Caco-2 (cell line): Measurements from ENCODE around the gene PARD3. TPM values are rescaled to one million over a fixed set of nuclear protein-coding genes. Genes with fewer than 3 reads are reported as not detected.

Experiments used
- BruUV-seq: library from RNA; stranded (reverse); fragments of 400-500 nt; replicated peaks from 2 replicates; lab custom pipeline; 2021; lab: Mats Ljungman, UMichigan
- CTCF ChIA-PET: fragments of 300-600 bp; sonication (Branson Sonifier 250); formaldehyde crosslinking; loops from one replicate; lab custom pipeline; 2022; ENCODE audit warnings: antibody characterized with exemption; lab: Charles Lee
- POLR2A ChIA-PET: fragments of 300-600 bp; sonication (Branson Sonifier 250); formaldehyde crosslinking; loops from one replicate; lab custom pipeline; 2022; ENCODE audit warnings: antibody characterized with exemption; lab: Charles Lee
- DNase-seq, 2 experiments: peaks; one replicate each; pipeline versions ENCODE4 v3.0.0 to v3.0.0-alpha.2; 2020 to 2022
- H3K27me3 ChIP-seq: replicated peaks from 2 replicates; pipeline ENCODE4 v1.6.0; 2011; ENCODE audit warnings: low read length; ENCODE audit not compliant: control insufficient read depth, insufficient read depth
- H3K36me3 ChIP-seq: 2 replicates; pipeline ENCODE4 v1.5.1; 2011; ENCODE audit warnings: low read length; ENCODE audit not compliant: control insufficient read depth, insufficient read depth
- H3K4me1 ChIP-seq: fragments of 250-450 bp; sonication (Bioruptor Pico); 2 replicates; pipeline ENCODE4 v1.5.1; 2020; ENCODE audit warnings: mild to moderate bottlenecking
- H3K4me3 ChIP-seq: 2 replicates; pipeline ENCODE4 v1.5.1; 2011; ENCODE audit warnings: low read depth, mild to moderate bottlenecking, control low read depth, low read length
- H3K9me3 ChIP-seq: fragments of 250-450 bp; sonication (Bioruptor Pico); 2 replicates; pipeline ENCODE4 v1.5.1; 2020; ENCODE audit warnings: mild to moderate bottlenecking, moderate library complexity
- H3K27ac Mint-ChIP-seq: one replicate; pipeline ENCODE4 v1.8.0; 2022; ENCODE audit warnings: mixed read lengths; ENCODE audit not compliant: unreplicated experiment
- H3K27me3 Mint-ChIP-seq: one replicate; pipeline ENCODE4 v1.8.0; 2022; ENCODE audit warnings: mixed read lengths; ENCODE audit not compliant: insufficient read depth, unreplicated experiment
- H3K36me3 Mint-ChIP-seq: one replicate; pipeline ENCODE4 v1.8.0; 2022; ENCODE audit warnings: mild to moderate bottlenecking, mixed read lengths; ENCODE audit not compliant: insufficient read depth, unreplicated experiment
- H3K4me1 Mint-ChIP-seq: one replicate; pipeline ENCODE4 v1.8.0; 2022; ENCODE audit warnings: low read depth, mixed read lengths; ENCODE audit not compliant: unreplicated experiment
- H3K4me3 Mint-ChIP-seq: one replicate; pipeline ENCODE4 v1.8.0; 2022; ENCODE audit warnings: mild to moderate bottlenecking, moderate library complexity, mixed read lengths; ENCODE audit not compliant: unreplicated experiment
- H3K9me3 Mint-ChIP-seq: one replicate; pipeline ENCODE4 v1.8.0; 2022; ENCODE audit warnings: mixed read lengths; ENCODE audit not compliant: unreplicated experiment
- intact Hi-C: fragments of 100-400 bp; cut with micrococcal nuclease; formaldehyde crosslinking; loops from one replicate; pipeline ENCODE4 v1.10.0; 2022; ENCODE audit not compliant: unreplicated experiment
- total RNA-seq: library from RNA; stranded (reverse); gene quantifications from 2 replicates; pipeline ENCODE4 v1.2.3, GENCODE V29; 2022
- TF ChIP-seq, protein P1 (sequence below), 2 experiments: fragments of 200-600 bp in 1 of 2; IDR thresholded peaks; 1 replicate in 1 of 2; 2 replicates in 1 of 2; pipeline versions ENCODE4 v1.5.1 to v1.8.0; 2011 to 2022; ENCODE audit warnings: antibody characterized with exemption in 1 of 2, control low read depth in 1 of 2, inconsistent platforms in 1 of 2, low read depth in 1 of 2, low read length in 1 of 2, mild to moderate bottlenecking in 1 of 2, moderate library complexity in 1 of 2; ENCODE audit not compliant: insufficient read depth in 1 of 2, severe bottlenecking in 1 of 2, unreplicated experiment in 1 of 2

Gene PARD3
- total RNA-seq, 1 experiment from 2014 or later, result 80.7 TPM

- no peaks in the 10 kb centered on the region for H3K36me3 ChIP-seq
- Mint-ChIP-seq H3K27me3 (no peaks in the 10 kb centered on the region), H3K36me3 (peaks cover 5% of the 10 kb centered on the region), H3K4me1 (peaks cover 17% of the 10 kb centered on the region), H3K9me3 (no peaks in the 10 kb centered on the region), H3K4me3 (no peak overlapping the region), H3K27ac (peak overlapping the region; percentile 46)
- DNase-seq, result no peak
- H3K4me3 ChIP-seq, result no peak overlapping the region
- peaks cover 6% of the 10 kb centered on the region; the same call in 1 of the 2 replicates for H3K4me1 ChIP-seq
- CTCF ChIA-PET, result no interaction called here
- intact Hi-C loops, result no loop called here
- TF ChIP-seq, protein P1, sequence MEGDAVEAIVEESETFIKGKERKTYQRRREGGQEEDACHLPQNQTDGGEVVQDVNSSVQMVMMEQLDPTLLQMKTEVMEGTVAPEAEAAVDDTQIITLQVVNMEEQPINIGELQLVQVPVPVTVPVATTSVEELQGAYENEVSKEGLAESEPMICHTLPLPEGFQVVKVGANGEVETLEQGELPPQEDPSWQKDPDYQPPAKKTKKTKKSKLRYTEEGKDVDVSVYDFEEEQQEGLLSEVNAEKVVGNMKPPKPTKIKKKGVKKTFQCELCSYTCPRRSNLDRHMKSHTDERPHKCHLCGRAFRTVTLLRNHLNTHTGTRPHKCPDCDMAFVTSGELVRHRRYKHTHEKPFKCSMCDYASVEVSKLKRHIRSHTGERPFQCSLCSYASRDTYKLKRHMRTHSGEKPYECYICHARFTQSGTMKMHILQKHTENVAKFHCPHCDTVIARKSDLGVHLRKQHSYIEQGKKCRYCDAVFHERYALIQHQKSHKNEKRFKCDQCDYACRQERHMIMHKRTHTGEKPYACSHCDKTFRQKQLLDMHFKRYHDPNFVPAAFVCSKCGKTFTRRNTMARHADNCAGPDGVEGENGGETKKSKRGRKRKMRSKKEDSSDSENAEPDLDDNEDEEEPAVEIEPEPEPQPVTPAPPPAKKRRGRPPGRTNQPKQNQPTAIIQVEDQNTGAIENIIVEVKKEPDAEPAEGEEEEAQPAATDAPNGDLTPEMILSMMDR (IDR thresholded peaks at IDR 0.05; ENCODE audit: insufficient read depth in 1 of 2, low read depth in 1 of 2, low read length in 1 of 2, severe bottlenecking in 1 of 2, unreplicated experiment in 1 of 2), result no peak
- H3K27me3 ChIP-seq, result no peaks in the 10 kb centered on the region
- POLR2A ChIA-PET, result no interaction called here
- no peaks in the 10 kb centered on the region for H3K9me3 ChIP-seq
- no TSS peak for BruUV-seq
These were observed 66.3 kb downstream of the PARD3 start for GRCh38 chr10:34748767-34749166.

GRCh38 chr10:34748357-34748756, 66.7 kb downstream of the PARD3 start:
- no peaks in the 10 kb centered on the region for H3K9me3 Mint-ChIP-seq
- no TSS peak for BruUV-seq
- H3K27me3 Mint-ChIP-seq, result no peaks in the 10 kb centered on the region
- TF ChIP-seq, protein P1 (IDR thresholded peaks at IDR 0.05; ENCODE audit: insufficient read depth in 1 of 2, low read depth in 1 of 2, low read length in 1 of 2, severe bottlenecking in 1 of 2, unreplicated experiment in 1 of 2), result no peak
- intact Hi-C loops, result no loop called here
- no peak for DNase-seq
- peaks cover 8% of the 10 kb centered on the region for H3K36me3 Mint-ChIP-seq
- Histone ChIP-seq H3K36me3 (no peaks in the 10 kb centered on the region), H3K27me3 (no peaks in the 10 kb centered on the region), H3K9me3 (no peaks in the 10 kb centered on the region), H3K4me1 (peaks cover 6% of the 10 kb centered on the region; the same call in 1 of the 2 replicates), H3K4me3 (no peak overlapping the region)
- peaks cover 17% of the 10 kb centered on the region for H3K4me1 Mint-ChIP-seq
- no peak overlapping the region for H3K4me3 Mint-ChIP-seq
- CTCF ChIA-PET, result no interaction called here
- POLR2A ChIA-PET, result no interaction called here
- H3K27ac Mint-ChIP-seq, result peak overlapping the region; percentile 46

DNA sequence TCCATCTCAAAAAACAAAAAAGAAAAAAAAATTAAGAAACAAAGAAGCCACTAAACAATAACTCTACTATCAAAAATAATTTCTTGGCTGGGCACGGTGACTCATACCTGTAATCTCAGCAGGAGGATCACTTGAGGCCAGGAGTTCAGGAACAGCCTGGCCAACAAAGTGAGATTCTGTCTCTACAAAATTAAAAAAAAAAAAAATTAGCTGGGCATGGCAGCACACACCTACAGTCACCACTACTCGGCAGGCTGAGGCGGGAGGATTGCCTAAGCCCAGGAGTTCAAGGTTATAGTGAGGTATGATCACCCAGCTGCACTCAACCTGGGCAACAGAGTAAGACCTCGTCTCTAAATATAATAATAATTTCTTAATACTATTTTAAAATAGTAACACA, 69.0 kb downstream of the PARD3 start:
- no peaks in the 10 kb centered on the region for H3K27me3 Mint-ChIP-seq
- H3K27ac Mint-ChIP-seq, result no peak overlapping the region
- no TSS peak for BruUV-seq
- ChIA-PET CTCF (no interaction called here), POLR2A (no interaction called here)
- no peak for DNase-seq
- H3K36me3 Mint-ChIP-seq, result peaks cover 14% of the 10 kb centered on the region
- intact Hi-C loops, result no loop called here
- peaks cover 17% of the 10 kb centered on the region for H3K4me1 Mint-ChIP-seq
- Histone ChIP-seq H3K27me3 (no peaks in the 10 kb centered on the region), H3K4me3 (no peak overlapping the region), H3K4me1 (peaks cover 6% of the 10 kb centered on the region; the same call in 1 of the 2 replicates), H3K36me3 (no peaks in the 10 kb centered on the region), H3K9me3 (no peaks in the 10 kb centered on the region)
- TF ChIP-seq, protein P1 (IDR thresholded peaks at IDR 0.05; ENCODE audit: insufficient read depth in 1 of 2, low read depth in 1 of 2, low read length in 1 of 2, severe bottlenecking in 1 of 2, unreplicated experiment in 1 of 2), result no peak
- H3K4me3 Mint-ChIP-seq, result no peak overlapping the region
- no peaks in the 10 kb centered on the region for H3K9me3 Mint-ChIP-seq
